Caki2 (cell line): ENCODE data around the gene PHLPP1. TPM values are rescaled to one million over a fixed set of nuclear protein-coding genes. Genes with fewer than 3 reads are reported as not detected.
"Not testable (repeated sequence)": the region's sequence is repeated elsewhere in the genome, so short reads cannot be mapped to it uniquely, and the experiment has no call there.

Experiments used
- DNase-seq: peaks from one replicate; pipeline ENCODE4 v3.0.0-alpha.2; 2015; ENCODE audit warnings: low read depth
- in situ Hi-C: cut with HindIII; loops from 2 replicates; pipeline ENCODE4 v1.10.0; 2016; ENCODE audit warnings: low sequenced_read_pairs, low pct_unique_long_range_greater_than_20kb, mixed read lengths
- total RNA-seq: library from RNA; depleted of rRNA; stranded (reverse); fragments of >200 nt; shearing (Covaris generic); gene quantifications from 2 replicates; pipeline ENCODE4 v1.2.3, GENCODE V29; 2014; ENCODE audit warnings: low replicate concordance

The PHLPP1 gene
- total RNA-seq, 1 experiment from 2014 or later: 13.2 TPM

- in situ Hi-C loops: no loop called here
- DNase-seq: no peak
Measured at GRCh38 chr18:62736077-62736855, 20.9 kb downstream of the PHLPP1 start.

GRCh38 chr18:62737241-62737873 lies 22.0 kb downstream of the PHLPP1 start:
- in situ Hi-C loops: no loop called here
- DNase-seq: no peak

- in situ Hi-C loops: no loop called here
- DNase-seq: no peak
Measured at GRCh38 chr18:62738639-62739038, 23.3 kb downstream of the PHLPP1 start.

- in situ Hi-C loops: no loop called here
- no peak for DNase-seq
Measured at GRCh38 chr18:62739911-62740310, 24.6 kb downstream of the PHLPP1 start.

GRCh38 chr18:62740650-62741049 lies 25.3 kb downstream of the PHLPP1 start:
- in situ Hi-C loops, DNase-seq: not testable (repeated sequence)

GRCh38 chr18:62741118-62741566 lies 25.8 kb downstream of the PHLPP1 start:
- in situ Hi-C loops: no loop called here
- DNase-seq: no peak

GRCh38 chr18:62741584-62741983 lies 26.2 kb downstream of the PHLPP1 start:
- in situ Hi-C loops: no loop called here
- DNase-seq: no peak

- in situ Hi-C loops: no loop called here
- no peak for DNase-seq
Measured at GRCh38 chr18:62744076-62744968, 29.0 kb downstream of the PHLPP1 start.

- in situ Hi-C loops: no loop called here
- no peak for DNase-seq
Measured at GRCh38 chr18:62745089-62745751, 29.9 kb downstream of the PHLPP1 start.

- no peak for DNase-seq
- in situ Hi-C loops: no loop called here
Measured at GRCh38 chr18:62749389-62749788, 34.0 kb downstream of the PHLPP1 start.

GRCh38 chr18:62751341-62751821 lies 36.0 kb downstream of the PHLPP1 start:
- peak; percentile 18 for DNase-seq

GRCh38 chr18:62751977-62752376 lies 36.6 kb downstream of the PHLPP1 start:
- in situ Hi-C loops: no loop called here
- no peak for DNase-seq

More at GRCh38 chr18:62751341-62751821, 36.0 kb downstream of the PHLPP1 start:
- in situ Hi-C loops: no loop called here

GRCh38 chr18:62754026-62754425 lies 38.7 kb downstream of the PHLPP1 start:
- in situ Hi-C loops: no loop called here
- no peak for DNase-seq

GRCh38 chr18:62755454-62755853 lies 40.1 kb downstream of the PHLPP1 start:
- in situ Hi-C loops: no loop called here
- no peak for DNase-seq

- no peak for DNase-seq
- in situ Hi-C loops: no loop called here
Measured at GRCh38 chr18:62755946-62756345, 40.6 kb downstream of the PHLPP1 start.

- in situ Hi-C loops: no loop called here
- DNase-seq: no peak
Measured at GRCh38 chr18:62757399-62758010, 42.2 kb downstream of the PHLPP1 start.

- in situ Hi-C loops: no loop called here
Measured at GRCh38 chr18:62758591-62758990, 43.2 kb downstream of the PHLPP1 start.

More at GRCh38 chr18:62758591-62758990, 43.2 kb downstream of the PHLPP1 start:
- DNase-seq: no peak
